K562 (cell line): ENCODE measurements around the gene IQCN. TPM values are rescaled to one million over a fixed set of nuclear protein-coding genes. Genes with fewer than 3 reads are reported as not detected.

Experiments
- BHLHE40 ChIP-seq: IDR thresholded peaks from 2 replicates; pipeline ENCODE4 v1.6.1; 2011; ENCODE audit warnings: low read length, improper control_type of control experiment
- CGGBP1 ChIP-seq: fragments of 250-450 bp; sonication (Bioruptor Pico); IDR thresholded peaks from 2 replicates; pipeline ENCODE4 v1.9.0; 2021; ENCODE audit warnings: mild to moderate bottlenecking
- CREB3 ChIP-seq: fragments of 450-650 bp; conservative IDR thresholded peaks from 2 replicates; pipeline ENCODE4 v1.6.1; 2016; ENCODE audit warnings: missing genetic modification characterization, low read depth, mild to moderate bottlenecking, missing compliant biosample characterization, moderate library complexity
- CREBBP ChIP-seq: IDR thresholded peaks from one replicate; pipeline ENCODE4 v1.6.1; 2012; ENCODE audit warnings: low read depth, mild to moderate bottlenecking, control low read depth, inconsistent platforms, low read length
- HOXB6 ChIP-seq: fragments of 250-450 bp; sonication (Bioruptor Pico); IDR thresholded peaks from 2 replicates; pipeline ENCODE4 v1.5.1; 2022; ENCODE audit warnings: mild to moderate bottlenecking, borderline replicate concordance
- MEF2D ChIP-seq: conservative IDR thresholded peaks from 2 replicates; pipeline ENCODE4 v1.6.1; 2016; ENCODE audit warnings: low read depth, missing genetic modification characterization, missing compliant biosample characterization
- POLR2AphosphoS2 ChIP-seq: IDR thresholded peaks from 2 replicates; pipeline ENCODE4 v1.6.1; 2012; ENCODE audit warnings: low read length, improper control_type of control experiment
- PPARD ChIP-seq: fragments of 250-450 bp; sonication (Bioruptor Pico); IDR thresholded peaks from 2 replicates; pipeline ENCODE4 v1.8.0; 2022; ENCODE audit warnings: inconsistent platforms, mild to moderate bottlenecking, moderate library complexity
- PTBP1 ChIP-seq: fragments of 200-400 bp; formaldehyde crosslinking; IDR thresholded peaks from 2 replicates; pipeline ENCODE4 v1.6.1; 2017; ENCODE audit warnings: low read depth, low read length
- ZNF184 ChIP-seq: sonication (generic); formaldehyde crosslinking; IDR thresholded peaks from 2 replicates; pipeline ENCODE4 v1.5.0; 2020; ENCODE audit warnings: missing genetic modification reagents
- ZNF253 ChIP-seq: fragments of 250-450 bp; sonication (Bioruptor Pico); conservative IDR thresholded peaks from 2 replicates; pipeline ENCODE4 v1.6.1; 2021; ENCODE audit warnings: mild to moderate bottlenecking
- ZNF282 ChIP-seq: sonication (generic); formaldehyde crosslinking; IDR thresholded peaks from 2 replicates; pipeline ENCODE4 v1.8.1; 2023; ENCODE audit warnings: missing genetic modification reagents
- ZNF655 ChIP-seq: fragments of 250-450 bp; sonication (Bioruptor Pico); IDR thresholded peaks from 2 replicates; pipeline ENCODE4 v1.5.0; 2021
- ZZZ3 ChIP-seq: fragments of 450-650 bp; IDR thresholded peaks from 2 replicates; pipeline ENCODE4 v1.6.1; 2016; ENCODE audit warnings: antibody characterized with exemption, mild to moderate bottlenecking, moderate library complexity
- polyA plus RNA-seq, 8 experiments: library from polyadenylated mRNA; depleted of rRNA in 4 of 8; stranded (reverse) in 5 of 8; unstranded in 3 of 8; fragments of >200 nt; fragmentation: Nextera tagmentation in 2 of 8; fragmentation: Illumina TruSeq in 1 of 8; extraction: Ambion mirVana in 2 of 8; extraction: Trizol in 1 of 8; gene quantifications; 2 replicates each; pipeline versions ENCODE4 v1.2.1 to v1.2.3, GENCODE V29; 2011 to 2014; ENCODE audit warnings: inconsistent platforms in 1 of 8, missing spikeins in 1 of 8
- total RNA-seq, 7 experiments: library from RNA; depleted of rRNA in 6 of 7; stranded (reverse); fragments of >200 nt in 6 of 7; fragmentation: Illumina TruSeq in 2 of 7; extraction: Trizol in 2 of 7; gene quantifications; 2 replicates each; pipeline versions ENCODE4 v1.2.1 to v1.2.3, GENCODE V29; 2011 to 2021; ENCODE audit warnings: low replicate concordance in 1 of 7
- TF ChIP-seq, protein P1 (sequence below): fragments of 250-450 bp; sonication (Bioruptor Pico); IDR thresholded peaks from 2 replicates; pipeline ENCODE4 v1.5.0; 2020; ENCODE audit warnings: mild to moderate bottlenecking, borderline replicate concordance
- TF ChIP-seq, protein P2 (sequence below): fragments of 200-800 bp; sonication (Bioruptor generic); IDR thresholded peaks from 2 replicates; pipeline ENCODE4 v1.6.1; 2017; ENCODE audit warnings: missing genetic modification characterization, missing compliant biosample characterization
- TF ChIP-seq, protein P3 (sequence below): fragments of 250-450 bp; sonication (Bioruptor Pico); IDR thresholded peaks from 2 replicates; pipeline ENCODE4 v1.4.0; 2020; ENCODE audit warnings: borderline replicate concordance

Gene IQCN
- total and polyA plus RNA-seq, 9 of the 15 experiments (the other 6 are each of a cell fraction or from before 2014, with no cell fraction given), result 0.01 to 0.07 (median 0.04) TPM; not detected in 3

DNA sequence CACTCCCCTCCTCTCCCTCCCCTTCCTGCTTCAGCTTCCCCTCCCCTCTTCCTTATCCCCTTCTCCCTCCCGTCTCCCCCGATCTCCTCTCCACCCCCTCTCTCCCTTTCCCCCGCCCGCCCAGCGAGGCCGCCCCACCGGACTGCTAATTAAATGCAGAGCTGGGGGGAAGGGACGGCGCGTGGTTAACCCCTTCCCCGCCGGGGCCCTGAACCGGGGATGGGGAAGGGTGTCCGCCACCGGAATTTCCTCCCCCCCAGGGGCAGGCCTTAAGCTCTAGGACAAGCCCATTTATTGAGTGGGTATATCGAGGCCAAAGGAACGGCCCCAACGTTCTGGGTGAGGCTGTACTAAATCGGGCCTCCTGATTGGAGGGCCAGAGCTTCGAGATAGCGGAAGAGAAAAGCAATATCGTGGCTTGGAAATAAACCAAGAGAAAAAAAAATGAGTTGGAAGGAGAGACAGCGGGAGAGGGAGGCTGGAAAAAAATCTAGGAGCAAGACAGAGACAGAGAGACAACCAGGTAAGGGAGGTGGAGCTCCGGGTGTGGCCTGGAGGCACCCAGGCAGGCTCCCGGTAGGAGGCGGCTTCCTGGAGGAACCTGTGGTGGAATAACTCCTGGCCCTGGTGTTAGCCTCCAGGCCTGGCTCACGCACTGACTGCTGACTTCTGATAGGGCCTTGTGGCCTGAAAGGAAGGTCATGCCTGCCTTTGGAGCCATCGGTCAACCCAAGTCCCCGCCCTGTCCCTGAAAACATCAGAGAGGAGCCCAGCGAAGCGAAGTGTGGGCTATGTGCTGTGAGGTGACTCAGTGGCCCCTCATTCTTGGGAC lies 18.8 kb upstream of the IQCN start (continued):
- TF ChIP-seq, protein P1, sequence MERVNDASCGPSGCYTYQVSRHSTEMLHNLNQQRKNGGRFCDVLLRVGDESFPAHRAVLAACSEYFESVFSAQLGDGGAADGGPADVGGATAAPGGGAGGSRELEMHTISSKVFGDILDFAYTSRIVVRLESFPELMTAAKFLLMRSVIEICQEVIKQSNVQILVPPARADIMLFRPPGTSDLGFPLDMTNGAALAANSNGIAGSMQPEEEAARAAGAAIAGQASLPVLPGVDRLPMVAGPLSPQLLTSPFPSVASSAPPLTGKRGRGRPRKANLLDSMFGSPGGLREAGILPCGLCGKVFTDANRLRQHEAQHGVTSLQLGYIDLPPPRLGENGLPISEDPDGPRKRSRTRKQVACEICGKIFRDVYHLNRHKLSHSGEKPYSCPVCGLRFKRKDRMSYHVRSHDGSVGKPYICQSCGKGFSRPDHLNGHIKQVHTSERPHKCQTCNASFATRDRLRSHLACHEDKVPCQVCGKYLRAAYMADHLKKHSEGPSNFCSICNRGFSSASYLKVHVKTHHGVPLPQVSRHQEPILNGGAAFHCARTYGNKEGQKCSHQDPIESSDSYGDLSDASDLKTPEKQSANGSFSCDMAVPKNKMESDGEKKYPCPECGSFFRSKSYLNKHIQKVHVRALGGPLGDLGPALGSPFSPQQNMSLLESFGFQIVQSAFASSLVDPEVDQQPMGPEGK (CRISPR knock-in tag), result no peak
- TF ChIP-seq ZNF253, result no peak
- TF ChIP-seq, protein P2, sequence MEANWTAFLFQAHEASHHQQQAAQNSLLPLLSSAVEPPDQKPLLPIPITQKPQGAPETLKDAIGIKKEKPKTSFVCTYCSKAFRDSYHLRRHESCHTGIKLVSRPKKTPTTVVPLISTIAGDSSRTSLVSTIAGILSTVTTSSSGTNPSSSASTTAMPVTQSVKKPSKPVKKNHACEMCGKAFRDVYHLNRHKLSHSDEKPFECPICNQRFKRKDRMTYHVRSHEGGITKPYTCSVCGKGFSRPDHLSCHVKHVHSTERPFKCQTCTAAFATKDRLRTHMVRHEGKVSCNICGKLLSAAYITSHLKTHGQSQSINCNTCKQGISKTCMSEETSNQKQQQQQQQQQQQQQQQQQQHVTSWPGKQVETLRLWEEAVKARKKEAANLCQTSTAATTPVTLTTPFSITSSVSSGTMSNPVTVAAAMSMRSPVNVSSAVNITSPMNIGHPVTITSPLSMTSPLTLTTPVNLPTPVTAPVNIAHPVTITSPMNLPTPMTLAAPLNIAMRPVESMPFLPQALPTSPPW (CRISPR knock-in tag), result peak; percentile 91
- TF ChIP-seq, protein P3, sequence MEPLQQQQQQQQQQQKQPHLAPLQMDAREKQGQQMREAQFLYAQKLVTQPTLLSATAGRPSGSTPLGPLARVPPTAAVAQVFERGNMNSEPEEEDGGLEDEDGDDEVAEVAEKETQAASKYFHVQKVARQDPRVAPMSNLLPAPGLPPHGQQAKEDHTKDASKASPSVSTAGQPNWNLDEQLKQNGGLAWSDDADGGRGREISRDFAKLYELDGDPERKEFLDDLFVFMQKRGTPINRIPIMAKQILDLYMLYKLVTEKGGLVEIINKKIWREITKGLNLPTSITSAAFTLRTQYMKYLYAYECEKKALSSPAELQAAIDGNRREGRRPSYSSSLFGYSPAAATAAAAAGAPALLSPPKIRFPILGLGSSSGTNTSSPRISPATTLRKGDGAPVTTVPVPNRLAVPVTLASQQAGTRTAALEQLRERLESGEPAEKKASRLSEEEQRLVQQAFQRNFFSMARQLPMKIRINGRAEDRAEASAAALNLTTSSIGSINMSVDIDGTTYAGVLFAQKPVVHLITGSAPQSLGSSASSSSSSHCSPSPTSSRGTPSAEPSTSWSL, result no peak
- peak; percentile 23; the same call in 1 of the 2 replicates for TF ChIP-seq BHLHE40
- no peak for TF ChIP-seq CREBBP
- peak; percentile 36; the same call in 1 of the 2 replicates for TF ChIP-seq MEF2D (tag)
- no peak for TF ChIP-seq ZNF282 (CRISPR knock-in tag)
- no peak for TF ChIP-seq ZNF655 (CRISPR knock-in tag)
- no peak for TF ChIP-seq ZZZ3
- TF ChIP-seq CREB3, result no peak
- no peak for TF ChIP-seq PPARD (CRISPR knock-in tag)
- no peak for TF ChIP-seq ZNF184 (CRISPR knock-in tag)
- TF ChIP-seq POLR2AphosphoS2, result no peak
- no peak for TF ChIP-seq CGGBP1 (CRISPR knock-in tag)
- 0 out of 2 replicates have a peak, but pooled peaks have one; percentile 72 for TF ChIP-seq PTBP1
- TF ChIP-seq HOXB6 (CRISPR knock-in tag), result no peak
